HG02884 (cell line): ENCODE data around the gene ZNF234.
A peak's percentile ranks its signal among the peaks of the same experiment; 100 is the strongest.
"Not testable (repeated sequence)": the region's sequence is repeated elsewhere in the genome, so short reads cannot be mapped to it uniquely, and the experiment has no call there.

Experiments used
- ATAC-seq: cut with Tn5 transposase; IDR thresholded peaks from one replicate; pipeline ENCODE4 v1.9.1; 2021; ENCODE audit warnings: mild to moderate bottlenecking, moderate library complexity; ENCODE audit not compliant: unreplicated experiment

Gene ZNF234

DNA sequence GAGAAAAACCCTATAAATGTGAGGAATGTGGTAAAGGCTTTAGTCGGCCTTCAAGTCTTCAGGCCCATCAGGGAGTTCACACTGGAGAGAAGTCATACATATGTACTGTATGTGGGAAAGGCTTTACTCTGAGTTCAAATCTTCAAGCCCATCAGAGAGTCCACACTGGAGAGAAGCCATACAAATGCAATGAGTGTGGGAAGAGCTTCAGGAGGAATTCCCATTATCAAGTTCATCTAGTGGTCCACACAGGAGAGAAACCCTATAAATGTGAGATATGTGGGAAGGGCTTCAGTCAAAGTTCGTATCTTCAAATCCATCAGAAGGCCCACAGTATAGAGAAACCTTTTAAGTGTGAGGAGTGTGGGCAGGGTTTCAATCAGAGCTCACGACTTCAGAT lies 35.2 kb downstream of the ZNF234 start:
- no peak for ATAC-seq

DNA sequence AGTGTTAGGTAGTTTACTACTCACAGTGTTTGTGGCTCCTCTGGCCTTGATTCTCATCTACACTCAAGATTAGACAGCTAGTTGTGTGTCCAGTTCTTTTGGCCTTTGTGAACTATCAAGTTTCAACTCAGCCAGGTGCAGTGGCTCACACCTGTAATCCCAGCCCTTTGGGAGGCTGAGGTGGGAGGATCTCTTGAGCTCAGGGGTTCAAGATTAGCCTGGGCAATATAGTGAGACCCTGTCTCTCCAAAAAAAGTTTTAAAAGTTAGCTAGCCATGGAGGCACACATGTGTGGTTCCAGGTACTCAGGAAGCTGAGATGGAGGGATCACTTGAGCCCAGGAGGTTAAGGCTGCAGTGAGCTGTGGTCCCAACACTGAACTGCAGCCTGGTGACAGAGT lies 39.6 kb downstream of the ZNF234 start:
- no peak for ATAC-seq

DNA sequence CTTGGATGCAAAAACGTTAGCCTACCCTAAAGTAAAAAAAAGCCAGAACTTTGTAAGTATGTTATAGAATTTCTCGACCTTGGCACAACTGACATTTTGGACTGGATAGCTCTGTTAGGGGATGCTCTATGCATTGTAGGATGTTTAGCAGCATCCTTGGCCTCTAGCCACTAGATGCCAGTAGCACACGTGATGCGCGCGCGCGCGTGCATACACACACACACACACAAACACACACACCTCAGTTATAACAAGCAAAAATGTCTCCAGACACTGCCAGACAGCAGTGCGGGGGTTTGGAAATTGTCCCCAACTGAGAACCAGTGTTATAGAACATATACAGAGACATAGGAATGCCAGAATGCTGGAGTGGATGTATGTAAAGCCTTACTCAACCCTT lies 40.8 kb downstream of the ZNF234 start:
- no peak for ATAC-seq

DNA sequence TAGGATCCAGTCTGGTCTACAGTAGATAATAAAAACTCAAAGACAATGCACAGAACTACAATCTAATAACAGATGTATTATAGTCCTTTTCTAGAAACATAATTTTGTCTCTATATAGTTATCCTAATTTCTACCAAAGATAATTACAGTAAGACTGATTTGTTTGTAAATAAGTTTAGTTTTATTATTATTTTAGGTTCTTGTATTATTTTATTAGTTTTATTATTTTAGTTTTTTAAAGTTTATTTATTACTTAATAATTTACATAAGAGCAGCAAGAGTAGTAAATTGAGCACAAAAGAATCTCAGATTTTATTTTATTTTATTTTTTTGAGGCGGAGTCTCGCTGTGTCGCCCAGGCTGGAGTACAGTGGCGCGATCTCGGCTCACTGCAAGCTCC lies 48.7 kb downstream of the ZNF234 start:
- no peak for ATAC-seq

DNA sequence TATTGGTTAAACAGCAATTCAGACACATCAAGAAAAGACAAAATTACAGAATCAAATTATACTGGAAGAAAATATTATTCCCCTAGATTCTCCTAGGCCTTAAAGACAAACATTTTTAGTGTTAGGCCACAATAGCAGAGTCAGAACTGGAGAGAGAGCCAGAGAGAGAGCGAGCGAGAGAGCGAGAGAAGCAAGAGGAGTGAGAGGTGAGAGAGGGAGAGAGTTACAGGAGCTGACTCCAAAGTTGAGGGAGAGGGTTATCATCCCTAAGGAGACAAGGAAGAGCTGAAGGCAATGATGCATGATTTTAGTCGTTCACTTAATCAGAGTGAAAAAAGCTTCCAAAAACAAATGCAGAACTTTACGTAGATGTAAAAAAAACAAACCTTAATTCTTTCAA lies 50.8 kb downstream of the ZNF234 start:
- ATAC-seq = no peak

DNA sequence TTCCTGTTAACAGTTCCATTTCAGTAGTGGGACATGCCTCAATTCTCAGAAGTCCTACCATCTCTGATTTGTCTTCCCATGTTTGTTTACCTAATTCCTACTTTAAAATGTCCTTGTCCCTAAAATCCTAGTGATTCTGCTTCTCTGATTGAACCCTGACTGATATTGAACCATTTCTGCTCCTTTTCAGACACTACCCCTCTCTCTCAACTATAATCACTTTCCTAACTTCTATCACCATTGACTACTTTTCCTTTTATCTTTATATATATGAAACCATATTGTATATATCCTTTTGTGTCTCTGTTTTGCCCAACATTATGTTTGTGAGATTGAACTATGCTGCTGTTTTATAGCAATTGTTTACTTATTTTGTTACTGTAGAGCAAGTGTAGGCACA lies 55.4 kb downstream of the ZNF234 start:
- no peak for ATAC-seq

DNA sequence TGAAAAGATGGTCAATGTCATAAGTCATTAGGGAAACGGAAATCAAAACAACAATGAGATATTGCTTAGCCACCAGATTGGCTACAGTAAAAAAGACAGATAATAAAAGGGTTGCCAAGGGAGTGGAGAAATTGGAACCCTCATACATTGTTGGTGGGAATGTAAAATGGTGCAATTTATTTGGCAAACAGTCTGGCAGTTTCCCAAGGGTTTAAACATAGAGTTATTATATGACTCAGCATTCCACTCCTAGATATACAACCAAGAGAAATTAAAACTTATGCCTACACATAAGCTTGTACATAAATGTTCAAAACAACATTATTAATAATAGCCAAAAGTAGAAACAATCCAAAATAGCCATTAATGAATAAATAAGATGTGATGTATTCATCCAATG lies 61.1 kb downstream of the ZNF234 start:
- no peak for ATAC-seq

DNA sequence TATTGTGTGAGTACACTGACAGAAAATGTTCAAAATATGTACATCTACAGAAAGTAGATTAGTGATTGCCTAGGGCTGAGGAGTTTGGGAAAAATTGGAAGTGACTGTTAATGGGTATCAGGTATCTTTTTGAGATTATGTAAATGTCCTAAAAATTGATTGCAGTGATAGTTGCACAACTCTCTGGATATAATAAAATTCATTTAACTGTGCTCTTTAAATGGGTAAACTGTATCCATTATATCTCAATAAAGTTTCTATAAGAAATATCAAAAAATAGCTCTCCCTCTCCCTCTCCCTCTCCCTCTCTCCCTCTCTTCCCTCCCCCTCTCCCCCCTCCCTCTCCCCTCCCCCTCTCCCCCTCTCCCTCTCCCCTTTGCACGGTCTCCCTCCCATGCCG lies 61.6 kb downstream of the ZNF234 start:
- ATAC-seq = no peak

DNA sequence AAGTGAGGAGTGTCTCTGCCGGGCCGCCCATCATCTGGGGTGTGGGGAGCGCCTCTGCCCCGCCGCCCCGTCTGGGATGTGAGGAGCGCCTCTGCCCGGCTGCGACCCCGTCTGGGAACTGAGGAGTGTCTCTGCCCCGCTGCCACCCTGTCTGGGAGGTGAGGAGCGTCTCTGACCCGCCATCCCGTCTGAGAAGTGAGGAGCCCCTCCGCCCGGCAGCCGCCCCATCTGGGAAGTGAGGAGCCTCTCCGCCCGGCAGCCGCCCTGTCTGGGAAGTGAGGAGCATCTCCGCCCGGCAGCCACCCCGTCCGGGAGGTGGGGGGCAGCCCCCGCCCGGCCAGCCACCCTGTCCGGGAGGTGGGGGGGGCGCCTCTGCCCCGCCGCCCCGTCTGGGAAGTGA lies 62.5 kb downstream of the ZNF234 start:
- not testable (repeated sequence) for ATAC-seq

DNA sequence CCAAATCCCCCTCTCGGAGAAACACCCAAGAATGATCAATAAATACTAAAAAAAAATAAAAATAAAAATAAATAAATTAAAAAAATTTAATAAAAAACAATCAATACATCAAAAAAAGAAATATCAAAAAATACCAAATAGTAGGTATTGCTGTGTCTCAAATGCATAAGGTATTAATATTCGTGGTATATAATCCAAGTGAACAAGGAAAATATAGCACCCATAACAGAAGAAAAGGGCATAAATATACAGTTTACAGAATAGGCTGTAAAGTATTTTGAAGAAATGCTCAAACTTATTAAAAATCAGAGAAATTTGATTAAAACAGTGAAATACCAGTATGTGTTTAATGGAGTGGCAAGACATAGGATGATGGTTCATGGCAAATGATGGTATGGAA lies 63.4 kb downstream of the ZNF234 start:
- ATAC-seq = no peak

DNA sequence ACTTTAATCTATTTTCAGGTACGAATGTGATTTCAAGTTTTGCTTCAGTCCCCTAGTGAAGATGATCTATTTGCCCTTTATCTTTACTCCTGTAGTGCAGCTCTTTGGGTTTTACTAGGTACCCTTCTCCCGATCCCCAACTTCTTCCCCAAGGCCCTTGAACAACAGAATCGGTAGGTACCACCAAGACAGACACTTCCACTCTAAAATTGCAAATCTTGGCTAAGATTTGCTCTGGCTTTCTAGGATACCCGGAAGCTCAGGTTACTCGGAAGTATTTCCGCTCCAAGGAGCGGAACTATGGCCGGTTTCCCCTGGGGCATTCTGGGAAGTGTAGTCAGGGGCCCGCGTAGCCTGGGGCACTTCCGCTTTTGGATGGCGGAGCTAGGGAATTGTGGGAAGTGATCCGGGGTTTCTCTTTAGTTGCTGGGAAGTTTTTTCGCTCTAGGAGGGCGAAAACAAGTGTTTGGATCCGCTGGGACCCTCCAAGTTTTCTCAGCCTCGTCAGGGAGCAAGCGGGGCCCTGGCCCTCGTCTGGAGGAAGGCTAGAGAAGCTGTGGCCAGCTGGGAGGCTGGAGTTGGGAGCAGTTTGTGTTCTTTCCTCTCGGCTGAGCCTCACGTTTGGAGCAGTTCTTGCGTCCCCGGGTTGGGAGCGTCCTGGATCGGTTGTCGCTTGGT lies 65.9 kb downstream of the ZNF234 start:
- peak; percentile 95 for ATAC-seq
